Naive B cell (primary cell): ENCODE data around the gene FBXO36. TPM values are rescaled to one million over a fixed set of nuclear protein-coding genes. Genes with fewer than 3 reads are reported as not detected.
"Not testable (repeated sequence)": the region's sequence is repeated elsewhere in the genome, so short reads cannot be mapped to it uniquely, and the experiment has no call there.

Experiments
- ATAC-seq, 2 donors: fragments of 150-1000 bp; cut with Tn5 transposase; 2 replicates each; pipeline ENCODE4 v1.10.0; 2021; ENCODE audit warnings: low read depth in 2 of 2, mild to moderate bottlenecking in 2 of 2, moderate library complexity in 2 of 2
- DNase-seq: peaks from one replicate; pipeline ENCODE4 v3.0.0; 2022
- H3K27ac Mint-ChIP-seq, 6 donors: one replicate each; pipeline ENCODE4 v1.8.0; 2020 to 2022; ENCODE audit warnings: mild to moderate bottlenecking in 6 of 6, mixed read lengths in 6 of 6, moderate library complexity in 5 of 6, inconsistent platforms in 2 of 6
- H3K27me3 Mint-ChIP-seq, 3 donors: one replicate each; pipeline ENCODE4 v1.8.0; 2021 to 2022; ENCODE audit warnings: mixed read lengths in 3 of 3, mild to moderate bottlenecking in 1 of 3
- H3K36me3 Mint-ChIP-seq, 2 donors: one replicate each; pipeline ENCODE4 v1.8.0; 2020 to 2022; ENCODE audit warnings: mixed read lengths in 2 of 2, inconsistent platforms in 1 of 2, mild to moderate bottlenecking in 1 of 2
- H3K4me1 Mint-ChIP-seq, 3 donors: one replicate each; pipeline ENCODE4 v1.8.0; 2020 to 2022; ENCODE audit warnings: mixed read lengths in 3 of 3, inconsistent platforms in 1 of 3, mild to moderate bottlenecking in 1 of 3, moderate library complexity in 1 of 3
- H3K4me3 Mint-ChIP-seq, 8 donors: one replicate each; pipeline ENCODE4 v1.8.0; 2020 to 2022; ENCODE audit warnings: mild to moderate bottlenecking in 8 of 8, mixed read lengths in 8 of 8, moderate library complexity in 8 of 8, inconsistent platforms in 2 of 8
- H3K9me3 Mint-ChIP-seq, 7 donors: one replicate each; pipeline ENCODE4 v1.8.0; 2020 to 2022; ENCODE audit warnings: mixed read lengths in 7 of 7, mild to moderate bottlenecking in 5 of 7, inconsistent platforms in 2 of 7, moderate library complexity in 1 of 7
- polyA plus RNA-seq, 6 donors: library from polyadenylated mRNA; unstranded; fragments of 300-500 nt; fragmentation: Illumina TruSeq; gene quantifications; one replicate each; pipeline ENCODE4 v1.2.3, GENCODE V29; 2021; ENCODE audit warnings: low read depth in 6 of 6

The FBXO36 gene
- polyA plus RNA-seq, 6 donors from 2014 or later = 0.24 to 1.4 (median 0.76) TPM; not detected in 1

GRCh38 chr2:229952256-229952835 is 30.0 kb downstream of the FBXO36 start:
- Mint-ChIP-seq H3K36me3 (no peaks in the 10 kb centered on the region), H3K27me3 (no peaks in the 10 kb centered on the region), H3K4me3 (no peak overlapping the region), H3K27ac (no peak overlapping the region), H3K9me3 (no peaks in the 10 kb centered on the region), H3K4me1 (no peaks in the 10 kb centered on the region)
- no peak for ATAC-seq
- DNase-seq = no peak

- Mint-ChIP-seq H3K9me3 (no peaks in the 10 kb centered on the region), H3K36me3 (no peaks in the 10 kb centered on the region), H3K4me3 (no peak overlapping the region), H3K27ac (no peak overlapping the region), H3K4me1 (no peaks in the 10 kb centered on the region), H3K27me3 (no peaks in the 10 kb centered on the region)
- DNase-seq = no peak
- ATAC-seq = no peak
Observed at GRCh38 chr2:229955663-229956062, 33.4 kb downstream of the FBXO36 start.

- Mint-ChIP-seq H3K36me3 (no peaks in the 10 kb centered on the region), H3K9me3 (no peaks in the 10 kb centered on the region)
Observed at GRCh38 chr2:229956491-229956890, 34.2 kb downstream of the FBXO36 start.

GRCh38 chr2:229963596-229963995 is 41.3 kb downstream of the FBXO36 start:
- ATAC-seq, H3K27me3 Mint-ChIP-seq, DNase-seq, H3K4me1 Mint-ChIP-seq, H3K4me3 Mint-ChIP-seq, H3K27ac Mint-ChIP-seq, H3K36me3 Mint-ChIP-seq, H3K9me3 Mint-ChIP-seq: not testable (repeated sequence)

More at GRCh38 chr2:229956491-229956890, 34.2 kb downstream of the FBXO36 start:
- DNase-seq = no peak
- no peaks in the 10 kb centered on the region for H3K4me1 Mint-ChIP-seq
- no peaks in the 10 kb centered on the region for H3K27me3 Mint-ChIP-seq
- no peak overlapping the region for H3K27ac Mint-ChIP-seq
- no peak for ATAC-seq
- H3K4me3 Mint-ChIP-seq = no peak overlapping the region

- Mint-ChIP-seq H3K27me3 (no peaks in the 10 kb centered on the region), H3K36me3 (no peaks in the 10 kb centered on the region), H3K27ac (no peak overlapping the region), H3K4me3 (no peak overlapping the region), H3K9me3 (peaks cover 0 to 2% (median 0%) of the 10 kb centered on the region in 7 donors), H3K4me1 (no peaks in the 10 kb centered on the region)
- ATAC-seq (no peak), DNase-seq (no peak)
Observed at GRCh38 chr2:229969921-229970320, 47.6 kb downstream of the FBXO36 start.

- H3K9me3 Mint-ChIP-seq = peaks cover 0 to 2% (median 0%) of the 10 kb centered on the region in 7 donors
- ATAC-seq = no peak
- no peak for DNase-seq
Observed at GRCh38 chr2:229970406-229970805, 48.1 kb downstream of the FBXO36 start.

GRCh38 chr2:229971298-229971790 is 49.0 kb downstream of the FBXO36 start:
- no peak for ATAC-seq
- no peaks in the 10 kb centered on the region for H3K27me3 Mint-ChIP-seq
- no peak for DNase-seq
- no peaks in the 10 kb centered on the region for H3K4me1 Mint-ChIP-seq
- H3K9me3 Mint-ChIP-seq = peaks cover 0 to 2% (median 0%) of the 10 kb centered on the region in 7 donors
- H3K36me3 Mint-ChIP-seq = no peaks in the 10 kb centered on the region
- H3K27ac Mint-ChIP-seq = no peak overlapping the region
- no peak overlapping the region for H3K4me3 Mint-ChIP-seq

More at GRCh38 chr2:229970406-229970805, 48.1 kb downstream of the FBXO36 start:
- no peaks in the 10 kb centered on the region for H3K27me3 Mint-ChIP-seq
- no peaks in the 10 kb centered on the region for H3K36me3 Mint-ChIP-seq
- H3K27ac Mint-ChIP-seq = no peak overlapping the region
- H3K4me3 Mint-ChIP-seq = no peak overlapping the region
- H3K4me1 Mint-ChIP-seq = no peaks in the 10 kb centered on the region

GRCh38 chr2:229974266-229974665 is 52.0 kb downstream of the FBXO36 start:
- Mint-ChIP-seq H3K9me3 (no peaks in the 10 kb centered on the region), H3K4me1 (no peaks in the 10 kb centered on the region), H3K27me3 (no peaks in the 10 kb centered on the region), H3K27ac (peak overlapping the region in 1 of 6 donors; percentile 80), H3K36me3 (no peaks in the 10 kb centered on the region), H3K4me3 (no peak overlapping the region)
- no peak for DNase-seq
- no peak for ATAC-seq

- DNase-seq = no peak
- no peaks in the 10 kb centered on the region for H3K36me3 Mint-ChIP-seq
- no peaks in the 10 kb centered on the region for H3K27me3 Mint-ChIP-seq
- H3K27ac Mint-ChIP-seq = peak overlapping the region in 1 of 6 donors; percentile 70
- no peak for ATAC-seq
- H3K4me3 Mint-ChIP-seq = no peak overlapping the region
- H3K9me3 Mint-ChIP-seq = no peaks in the 10 kb centered on the region
- no peaks in the 10 kb centered on the region for H3K4me1 Mint-ChIP-seq
Observed at GRCh38 chr2:229980431-229981184, 58.3 kb downstream of the FBXO36 start.

- Mint-ChIP-seq H3K27ac (no peak overlapping the region), H3K36me3 (no peaks in the 10 kb centered on the region), H3K4me1 (no peaks in the 10 kb centered on the region), H3K9me3 (no peaks in the 10 kb centered on the region), H3K27me3 (no peaks in the 10 kb centered on the region), H3K4me3 (no peak overlapping the region)
- DNase-seq (no peak), ATAC-seq (no peak)
Observed at GRCh38 chr2:229993236-229993635, 70.9 kb downstream of the FBXO36 start.

- no peak for DNase-seq
- H3K4me3 Mint-ChIP-seq = no peak overlapping the region
- H3K27me3 Mint-ChIP-seq = no peaks in the 10 kb centered on the region
- H3K9me3 Mint-ChIP-seq = no peaks in the 10 kb centered on the region
- ATAC-seq = no peak
- H3K36me3 Mint-ChIP-seq = no peaks in the 10 kb centered on the region
- H3K4me1 Mint-ChIP-seq = peaks cover 4 to 6% (median 4%) of the 10 kb centered on the region in 3 donors
- H3K27ac Mint-ChIP-seq = no peak overlapping the region
Observed at GRCh38 chr2:229996320-229996719, 74.0 kb downstream of the FBXO36 start.

- H3K4me3 Mint-ChIP-seq = no peak overlapping the region
Observed at GRCh38 chr2:229997565-229997964, 75.3 kb downstream of the FBXO36 start.

GRCh38 chr2:230000118-230000841 is 78.0 kb downstream of the FBXO36 start:
- DNase-seq (no peak), ATAC-seq (peak; percentile 33 to 58)
- peak overlapping the region in 1 of 8 donors; percentile 40 for H3K4me3 Mint-ChIP-seq
- no peaks in the 10 kb centered on the region for H3K36me3 Mint-ChIP-seq
- H3K4me1 Mint-ChIP-seq = peaks cover 4 to 6% (median 4%) of the 10 kb centered on the region in 3 donors
- peak overlapping the region in 1 of 6 donors; percentile 48 for H3K27ac Mint-ChIP-seq
- H3K9me3 Mint-ChIP-seq = no peaks in the 10 kb centered on the region
- H3K27me3 Mint-ChIP-seq = no peaks in the 10 kb centered on the region

More at GRCh38 chr2:229997565-229997964, 75.3 kb downstream of the FBXO36 start:
- no peak for DNase-seq
- Mint-ChIP-seq H3K36me3 (no peaks in the 10 kb centered on the region), H3K9me3 (no peaks in the 10 kb centered on the region), H3K27ac (no peak overlapping the region), H3K4me1 (peaks cover 4 to 6% (median 4%) of the 10 kb centered on the region in 3 donors), H3K27me3 (no peaks in the 10 kb centered on the region)
- ATAC-seq = no peak
